H1 (cell line): ENCODE results near the gene TBC1D24. TPM values are rescaled to one million over a fixed set of nuclear protein-coding genes. Genes with fewer than 3 reads are reported as not detected.

Experiments used
- CTCF ChIA-PET: fragments of 300-600 bp; sonication (Branson Sonifier 250); formaldehyde crosslinking; loops from one replicate; lab custom pipeline; 2021; ENCODE audit not compliant: partially characterized antibody; lab: Charles Lee
- POLR2A ChIA-PET: fragments of 300-600 bp; sonication (Branson Sonifier 250); formaldehyde crosslinking; loops from one replicate; lab custom pipeline; 2021; ENCODE audit warnings: inconsistent platforms; ENCODE audit not compliant: partially characterized antibody; lab: Charles Lee
- DNase-seq, 2 experiments: peaks; one replicate each; pipeline versions ENCODE4 v3.0.0 to v3.0.0-alpha.2; 2010 to 2022; ENCODE audit warnings: low spot score in 2 of 2, low read depth in 1 of 2, mixed read lengths in 1 of 2
- FAIRE-seq: peaks from 2 replicates; lab custom pipeline; 2011; peaks lifted over from hg19 to GRCh38; lab: Jason Lieb, UNC
- H2AFZ ChIP-seq: 2 replicates; pipeline ENCODE4 v1.8.1; 2012; ENCODE audit warnings: low read length, inconsistent platforms
- H2AK5ac ChIP-seq: 2 replicates; pipeline ENCODE4 v1.6.1; 2013; ENCODE audit warnings: low read depth, low read length
- H2BK120ac ChIP-seq: replicated peaks from 2 replicates; pipeline ENCODE3; 2013; ENCODE audit warnings: low read depth, low read length, inconsistent platforms
- H2BK12ac ChIP-seq: 2 replicates; pipeline ENCODE4 v1.6.1; 2013; ENCODE audit warnings: low read depth, low read length
- H2BK15ac ChIP-seq: 2 replicates; pipeline ENCODE4 v1.6.1; 2013; ENCODE audit warnings: low read length
- H2BK20ac ChIP-seq: 2 replicates; pipeline ENCODE4 v1.6.1; 2013; ENCODE audit warnings: low read length
- H2BK5ac ChIP-seq: 2 replicates; pipeline ENCODE4 v1.6.1; 2013; ENCODE audit warnings: low read depth, low read length
- H3K14ac ChIP-seq: 2 replicates; pipeline ENCODE4 v1.6.1; 2013; ENCODE audit warnings: inconsistent platforms; ENCODE audit not compliant: insufficient read length
- H3K18ac ChIP-seq: 2 replicates; pipeline ENCODE4 v1.6.1; 2013; ENCODE audit warnings: low read length; ENCODE audit errors: extremely low read depth
- H3K23ac ChIP-seq: 2 replicates; pipeline ENCODE4 v1.6.1; 2013; ENCODE audit warnings: inconsistent platforms; ENCODE audit not compliant: insufficient read length
- H3K23me2 ChIP-seq: 2 replicates; pipeline ENCODE4 v1.6.1; 2013; ENCODE audit warnings: low read depth, low read length
- H3K27ac ChIP-seq: 2 replicates; pipeline ENCODE4 v1.6.1; 2011; ENCODE audit warnings: low read depth, low read length, inconsistent platforms
- H3K27me3 ChIP-seq, 4 experiments: replicated peaks in 1 of 4; 1 replicate in 1 of 4; 2 replicates in 3 of 4; pipeline versions ENCODE4 v1.6.1 to v1.8.1; 2011 to 2013; ENCODE audit warnings: low read length in 3 of 4, mild to moderate bottlenecking in 3 of 4, inconsistent platforms in 2 of 4, mixed read lengths in 2 of 4, moderate library complexity in 1 of 4; ENCODE audit not compliant: control insufficient read depth in 3 of 4, insufficient read depth in 3 of 4; ENCODE audit errors: extremely low read depth in 1 of 4
- H3K36me3 ChIP-seq, 4 experiments: 2 replicates each; pipeline versions ENCODE4 v1.6.1 to v1.8.1; 2011 to 2013; ENCODE audit warnings: mild to moderate bottlenecking in 4 of 4, low read length in 3 of 4, moderate library complexity in 2 of 4, control low read depth in 1 of 4, inconsistent platforms in 1 of 4; ENCODE audit not compliant: insufficient read depth in 4 of 4, control insufficient read depth in 2 of 4
- H3K4ac ChIP-seq: replicated peaks from 2 replicates; pipeline ENCODE3; 2013; ENCODE audit warnings: low read length, low read depth, mixed read lengths, inconsistent platforms; ENCODE audit not compliant: insufficient read length
- H3K4me1 ChIP-seq, 4 experiments: replicated peaks in 1 of 4; 1 replicate in 1 of 4; 2 replicates in 3 of 4; pipeline versions ENCODE4 v1.6.1 to v1.8.1; 2011 to 2013; ENCODE audit warnings: low read length in 3 of 4, inconsistent platforms in 2 of 4, mixed read lengths in 1 of 4; ENCODE audit not compliant: insufficient read depth in 4 of 4, control insufficient read depth in 3 of 4
- H3K4me2 ChIP-seq, 2 experiments: 2 replicates each; pipeline versions ENCODE4 v1.6.1 to v1.8.1; 2011 to 2013; ENCODE audit warnings: low read depth in 2 of 2, low read length in 2 of 2, control low read depth in 1 of 2, inconsistent platforms in 1 of 2, mild to moderate bottlenecking in 1 of 2; ENCODE audit not compliant: insufficient read depth in 1 of 2
- H3K4me3 ChIP-seq, 4 experiments: fragments of 200-600, 300-600 bp in 1 of 4; sonication (generic), shearing (Covaris generic), sonication (Bioruptor Twin) in 1 of 4; 2 replicates each; pipeline versions ENCODE4 v1.5.1 to v1.8.1; 2011 to 2016; ENCODE audit warnings: low read length in 4 of 4, low read depth in 3 of 4, control low read depth in 2 of 4, inconsistent platforms in 2 of 4, mild to moderate bottlenecking in 2 of 4, mixed read lengths in 1 of 4, moderate library complexity in 1 of 4; ENCODE audit not compliant: insufficient read depth in 2 of 4; ENCODE audit errors: extremely low read depth in 1 of 4
- H3K56ac ChIP-seq: replicated peaks from 2 replicates; pipeline ENCODE3; 2013; ENCODE audit warnings: low read depth, mild to moderate bottlenecking, mixed read lengths, low read length, inconsistent platforms; ENCODE audit not compliant: insufficient read length
- H3K79me1 ChIP-seq: 2 replicates; pipeline ENCODE4 v1.6.1; 2013; ENCODE audit warnings: low read depth, low read length, control low read depth
- H3K79me2 ChIP-seq, 2 experiments: 2 replicates each; pipeline versions ENCODE4 v1.6.1 to v1.8.1; 2012 to 2013; ENCODE audit warnings: low read length in 2 of 2, mild to moderate bottlenecking in 2 of 2, inconsistent platforms in 1 of 2; ENCODE audit not compliant: insufficient read depth in 2 of 2, control insufficient read depth in 1 of 2
- H3K9ac ChIP-seq, 4 experiments: replicated peaks in 1 of 4; 1 replicate in 1 of 4; 2 replicates in 3 of 4; pipeline versions ENCODE4 v1.6.1 to v1.8.1; 2011 to 2013; ENCODE audit warnings: low read depth in 3 of 4, low read length in 3 of 4, control low read depth in 2 of 4, mild to moderate bottlenecking in 2 of 4, moderate library complexity in 2 of 4, inconsistent platforms in 1 of 4; ENCODE audit errors: extremely low read depth in 1 of 4
- H3K9me3 ChIP-seq, 2 experiments: 2 replicates each; pipeline versions ENCODE4 v1.6.1 to v1.8.1; 2012 to 2013; ENCODE audit warnings: mild to moderate bottlenecking in 2 of 2, moderate library complexity in 2 of 2, control low read depth in 1 of 2, inconsistent platforms in 1 of 2, low read depth in 1 of 2, low read length in 1 of 2, mixed read lengths in 1 of 2; ENCODE audit not compliant: insufficient read depth in 2 of 2
- H4K20me1 ChIP-seq, 2 experiments: replicated peaks in 1 of 2; 2 replicates each; pipeline versions ENCODE3 to v1.8.1; 2011 to 2013; ENCODE audit warnings: inconsistent platforms in 2 of 2, low read length in 2 of 2, mild to moderate bottlenecking in 1 of 2; ENCODE audit not compliant: insufficient read depth in 2 of 2, control insufficient read depth in 1 of 2
- H4K5ac ChIP-seq: 2 replicates; pipeline ENCODE4 v1.6.1; 2013; ENCODE audit warnings: low read length, low read depth, mixed read lengths, inconsistent platforms; ENCODE audit not compliant: insufficient read length
- H4K8ac ChIP-seq: 2 replicates; pipeline ENCODE4 v1.8.0; 2013; ENCODE audit warnings: mild to moderate bottlenecking, moderate library complexity, low read length, inconsistent platforms; ENCODE audit not compliant: insufficient read depth; ENCODE audit errors: extremely low read depth
- H4K91ac ChIP-seq: replicated peaks from 2 replicates; pipeline ENCODE3; 2013; ENCODE audit warnings: low read length, mixed read lengths, inconsistent platforms; ENCODE audit not compliant: insufficient read length
- KDM1A ChIP-seq: fragments of 200-600, 300-600 bp; sonication (generic); IDR thresholded peaks from 2 replicates; pipeline ENCODE4 v1.7.1; 2016; ENCODE audit warnings: mild to moderate bottlenecking, low read length, borderline replicate concordance
- SRF ChIP-seq: IDR thresholded peaks from 2 replicates; pipeline ENCODE4 v1.6.1; 2011; ENCODE audit warnings: mild to moderate bottlenecking, low read depth, low read length, moderate library complexity
- WGBS, 2 experiments: shearing (Covaris generic) in 1 of 2; methylation state at CpG; one replicate each; pipeline versions ENCODE4 v1.1.6 to v1.1.7; 2013 to 2015; ENCODE audit warnings: low lambda C conversion rate in 2 of 2, mixed read lengths in 2 of 2, inconsistent platforms in 1 of 2, low coverage in 1 of 2, missing lambda C conversion rate in 1 of 2; ENCODE audit not compliant: insufficient replicate concordance in 2 of 2, insufficient coverage in 1 of 2, insufficient read length in 1 of 2; ENCODE audit errors: extremely low coverage in 1 of 2, missing lambda C conversion rate in 1 of 2; 5-methylcytosine and 5-hydroxymethylcytosine counted together
- polyA plus RNA-seq, 7 experiments: library from polyadenylated mRNA; depleted of rRNA in 3 of 7; stranded (reverse) in 5 of 7; unstranded in 2 of 7; fragments of >200 nt in 5 of 7; fragments of 200-250 nt in 2 of 7; gene quantifications; 1 replicate in 5 of 7; 2 replicates in 1 of 7; 4 replicates in 1 of 7; pipeline versions ENCODE4 v1.2.1 to v1.2.3, GENCODE V29; 2011 to 2013; ENCODE audit warnings: missing spikeins in 2 of 7, mixed read lengths in 2 of 7
- total RNA-seq: library from RNA; stranded (reverse); fragmentation: NEBNext Ultra II Directional; extraction: Animal tissue kit (Norgen Biotek cat#: 25700); gene quantifications from 2 replicates; pipeline ENCODE4 v1.2.1, GENCODE V29; 2021

TBC1D24 gene
- total and polyA plus RNA-seq, 2 of the 8 experiments (the other 6 are each of a cell fraction or from before 2014, with no cell fraction given), result 8.7 to 21.5 TPM

DNA sequence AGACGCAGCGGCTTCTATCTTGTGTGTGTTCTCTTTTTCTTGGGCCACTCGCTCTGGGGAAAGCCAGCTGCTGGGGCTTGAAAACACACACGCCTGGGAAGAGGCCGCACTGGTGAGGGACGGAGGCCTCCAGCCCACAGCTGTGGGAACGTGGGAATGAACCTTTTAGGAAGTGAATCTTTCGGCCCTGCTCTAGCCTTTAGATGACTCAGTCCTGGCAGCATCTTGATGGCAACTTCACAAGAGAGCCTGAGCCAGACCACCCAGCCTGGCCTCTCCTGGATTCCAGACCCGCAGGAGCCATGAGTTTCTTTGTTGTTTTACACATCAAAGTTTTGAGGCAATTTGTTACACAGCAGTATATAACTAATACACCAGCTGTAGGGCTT is 60.7 kb downstream of the TBC1D24 start:
- no peak overlapping the region for H4K91ac ChIP-seq
- H3K9ac ChIP-seq, result no peak overlapping the region
- TF ChIP-seq KDM1A (no peak), SRF (no peak)

More for the DNA sequence above, 60.7 kb downstream of the TBC1D24 start:
- H2BK15ac ChIP-seq, result peak overlapping the region; percentile 100; the same call in 1 of the 2 replicates
- H3K27ac ChIP-seq, result no peak overlapping the region
- ChIA-PET CTCF (interaction anchor here (1.0 kb wide), 2 partner anchors 17 to 20 kb away, joined by 3 read pairs; no protein-coding TSS in a partner anchor), POLR2A (interaction anchor here (1.1 to 5.4 kb wide), 3 partner anchors 11 to 24 kb away, joined by 3 to 44 read pairs (median 7); partner anchors contain the start of gene ATP6V0C)
- peaks cover 0 to 14% of the 10 kb centered on the region in 2 experiments; a peak in 2 of 4 replicates for H3K79me2 ChIP-seq
- FAIRE-seq (no peak), DNase-seq (no peak)
- no peak overlapping the region for H2BK120ac ChIP-seq
- no peaks in the 10 kb centered on the region for H3K36me3 ChIP-seq
- H2BK12ac ChIP-seq, result peak overlapping the region; percentile 75; the same call in 1 of the 2 replicates
- peaks cover 0 to 7% of the 10 kb centered on the region in 2 experiments for H4K20me1 ChIP-seq
- 93% methylated on average over 9 of the region's 9 CpGs; no CpG with 5 or more reads in 1 of the 2 experiments for WGBS, 2 experiments
- H3K4me1 ChIP-seq, result peaks cover 0 to 11% (median 7%) of the 10 kb centered on the region in 4 experiments; a peak in 4 of 7 replicates
- H3K79me1 ChIP-seq, result no peaks in the 10 kb centered on the region
- no peak overlapping the region for H3K4ac ChIP-seq
- H3K18ac ChIP-seq, result no peak overlapping the region
- no peak overlapping the region for H2AFZ ChIP-seq
- no peak overlapping the region for H4K5ac ChIP-seq
- no peak overlapping the region for H3K4me3 ChIP-seq
- H3K56ac ChIP-seq, result no peak overlapping the region
- H3K14ac ChIP-seq, result no peak overlapping the region
- H3K9me3 ChIP-seq, result no peaks in the 10 kb centered on the region
- H4K8ac ChIP-seq, result no peak overlapping the region
- no peak overlapping the region for H3K23ac ChIP-seq
- no peaks in the 10 kb centered on the region for H3K27me3 ChIP-seq
- no peak overlapping the region for H2BK20ac ChIP-seq
- H2BK5ac ChIP-seq, result no peak overlapping the region
- H2AK5ac ChIP-seq, result 0 out of 2 replicates have a peak overlapping the region, but pooled peaks have one; percentile 16
- H3K23me2 ChIP-seq, result peaks cover 14% of the 10 kb centered on the region
- no peak overlapping the region for H3K4me2 ChIP-seq
